ENCODE measurements around the gene KANSL3.
"Not testable (repeated sequence)": the region's sequence is repeated elsewhere in the genome, so short reads cannot be mapped to it uniquely, and the experiment has no call there.

KANSL3 gene

GRCh38 chr2:96654791-96655190 is 16.7 kb upstream of the KANSL3 start:
- H3K27me3 ChIP-seq (ENCODE audit: control insufficient read depth, insufficient read depth, low read length); H3K4me3 ChIP-seq (ENCODE audit: low read depth, low read length); H3K36me3 ChIP-seq (ENCODE audit: control insufficient read depth, insufficient read depth, low read length); H3K9me3 ChIP-seq (ENCODE audit: control insufficient read depth, insufficient read depth, low read length); H3K9ac ChIP-seq (ENCODE audit: low read depth, low read length); H3K27ac ChIP-seq (ENCODE audit: low read depth, low read length); H3K4me1 ChIP-seq (ENCODE audit: control insufficient read depth, insufficient read depth, low read length): not testable (repeated sequence)

DNA sequence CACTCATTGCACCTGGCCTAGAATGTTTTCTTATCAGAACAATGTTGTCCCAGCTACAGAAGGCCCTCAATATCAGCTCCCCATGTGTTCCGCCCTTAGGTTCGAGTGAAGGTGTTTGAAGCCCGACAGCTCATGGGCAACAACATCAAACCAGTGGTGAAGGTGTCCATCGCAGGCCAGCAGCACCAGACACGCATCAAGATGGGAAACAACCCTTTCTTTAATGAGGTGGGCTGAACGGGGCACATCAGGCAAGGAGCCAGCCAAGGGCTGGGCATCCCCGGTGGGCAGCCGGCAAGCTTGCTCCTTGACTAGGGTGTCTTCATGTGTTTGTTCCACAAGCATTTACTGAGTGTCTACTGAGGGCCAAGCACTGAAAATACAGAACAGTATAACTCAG is 13.7 kb upstream of the KANSL3 start:
- H3K27ac ChIP-seq (ENCODE audit: low read depth, low read length), result no peak overlapping the region
- no peak overlapping the region for H3K4me3 ChIP-seq (ENCODE audit: low read depth, low read length)
- H3K4me1 ChIP-seq (ENCODE audit: control insufficient read depth, insufficient read depth, low read length), result peaks cover 4% of the 10 kb centered on the region; the same call in 1 of the 2 replicates
- no peaks in the 10 kb centered on the region for H3K36me3 ChIP-seq (ENCODE audit: control insufficient read depth, insufficient read depth, low read length)
- H3K9ac ChIP-seq (ENCODE audit: low read depth, low read length), result no peak overlapping the region
- H3K9me3 ChIP-seq (ENCODE audit: control insufficient read depth, insufficient read depth, low read length), result no peaks in the 10 kb centered on the region
- H3K27me3 ChIP-seq (ENCODE audit: control insufficient read depth, insufficient read depth, low read length), result no peaks in the 10 kb centered on the region

GRCh38 chr2:96649342-96649741 is 11.2 kb upstream of the KANSL3 start:
- Histone ChIP-seq H3K4me3 (ENCODE audit: low read depth, low read length) (no peak overlapping the region), H3K36me3 (ENCODE audit: control insufficient read depth, insufficient read depth, low read length) (no peaks in the 10 kb centered on the region), H3K27me3 (ENCODE audit: control insufficient read depth, insufficient read depth, low read length) (no peaks in the 10 kb centered on the region), H3K27ac (ENCODE audit: low read depth, low read length) (no peak overlapping the region), H3K9me3 (ENCODE audit: control insufficient read depth, insufficient read depth, low read length) (no peaks in the 10 kb centered on the region), H3K9ac (ENCODE audit: low read depth, low read length) (no peak overlapping the region), H3K4me1 (ENCODE audit: control insufficient read depth, insufficient read depth, low read length) (no peaks in the 10 kb centered on the region)

DNA sequence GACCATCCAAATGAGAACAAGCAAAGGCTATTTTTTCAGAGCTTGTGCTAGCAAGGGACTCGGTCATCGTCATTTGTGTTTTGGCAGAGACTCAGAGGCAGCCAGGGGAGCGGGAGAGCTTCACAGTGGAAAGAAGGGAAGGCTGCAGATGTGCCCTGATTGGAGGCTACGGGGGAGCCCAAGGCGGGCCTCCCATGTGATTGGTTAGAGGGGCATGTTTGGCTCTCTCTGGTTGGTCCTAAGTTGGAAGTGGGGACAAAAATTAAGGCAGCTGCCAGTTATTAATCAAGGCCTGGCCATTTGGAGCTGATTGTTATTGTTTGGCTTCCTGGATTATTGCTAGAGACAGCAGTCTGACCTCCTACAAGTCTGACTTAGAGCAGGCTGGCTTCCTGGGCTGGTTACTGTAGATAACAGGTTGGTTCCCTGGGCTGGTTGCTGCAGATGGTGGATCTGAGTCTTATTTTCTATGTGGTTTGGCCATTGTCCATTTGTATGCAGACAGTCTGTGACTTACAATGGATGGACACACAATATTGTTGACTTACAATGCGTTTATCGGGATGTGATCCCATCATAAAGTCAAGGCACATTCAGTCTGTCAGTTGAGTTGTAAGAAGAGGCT is 10.3 kb upstream of the KANSL3 start:
- Histone ChIP-seq H3K27me3 (ENCODE audit: control insufficient read depth, insufficient read depth, low read length) (no peaks in the 10 kb centered on the region), H3K9me3 (ENCODE audit: control insufficient read depth, insufficient read depth, low read length) (no peaks in the 10 kb centered on the region), H3K27ac (ENCODE audit: low read depth, low read length) (no peak overlapping the region), H3K4me3 (ENCODE audit: low read depth, low read length) (no peak overlapping the region), H3K36me3 (ENCODE audit: control insufficient read depth, insufficient read depth, low read length) (no peaks in the 10 kb centered on the region), H3K4me1 (ENCODE audit: control insufficient read depth, insufficient read depth, low read length) (no peaks in the 10 kb centered on the region), H3K9ac (ENCODE audit: low read depth, low read length) (no peak overlapping the region)

DNA sequence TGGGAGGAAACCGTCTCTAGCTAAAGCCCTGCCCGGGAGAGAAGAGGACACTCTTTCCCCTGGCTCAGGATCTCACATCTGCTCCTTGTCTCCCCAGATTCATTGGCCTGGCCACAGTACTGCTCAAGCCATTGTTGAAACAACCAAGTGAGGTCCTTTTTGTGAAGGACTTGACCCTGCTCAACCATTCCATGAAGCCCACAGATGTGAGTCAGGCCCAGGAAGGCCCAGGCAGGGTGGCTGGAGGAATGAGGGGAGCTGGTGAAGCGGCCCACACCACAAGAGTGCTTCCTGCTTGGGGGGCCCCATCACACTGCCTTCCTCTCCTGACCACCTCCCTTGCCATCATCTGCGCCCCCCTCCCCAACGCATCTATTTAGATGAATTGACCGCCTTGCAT is 9.6 kb upstream of the KANSL3 start:
- H3K4me1 ChIP-seq (ENCODE audit: control insufficient read depth, insufficient read depth, low read length), result no peaks in the 10 kb centered on the region
- H3K9me3 ChIP-seq (ENCODE audit: control insufficient read depth, insufficient read depth, low read length), result no peaks in the 10 kb centered on the region
- H3K4me3 ChIP-seq (ENCODE audit: low read depth, low read length), result no peak overlapping the region
- no peak overlapping the region for H3K27ac ChIP-seq (ENCODE audit: low read depth, low read length)
- no peak overlapping the region for H3K9ac ChIP-seq (ENCODE audit: low read depth, low read length)
- no peaks in the 10 kb centered on the region for H3K36me3 ChIP-seq (ENCODE audit: control insufficient read depth, insufficient read depth, low read length)
- H3K27me3 ChIP-seq (ENCODE audit: control insufficient read depth, insufficient read depth, low read length), result no peaks in the 10 kb centered on the region

- Histone ChIP-seq H3K9ac (ENCODE audit: low read depth, low read length) (no peak within 1 kb of the TSS), H3K27ac (ENCODE audit: low read depth, low read length) (no peak within 1 kb of the TSS), H3K4me3 (ENCODE audit: low read depth, low read length) (peak within 1 kb of the TSS; percentile 53), H3K4me1 (ENCODE audit: control insufficient read depth, insufficient read depth, low read length) (no peaks in the 10 kb centered on the region), H3K36me3 (ENCODE audit: control insufficient read depth, insufficient read depth, low read length) (no peaks in the 10 kb centered on the region), H3K9me3 (ENCODE audit: control insufficient read depth, insufficient read depth, low read length) (no peaks in the 10 kb centered on the region), H3K27me3 (ENCODE audit: control insufficient read depth, insufficient read depth, low read length) (no peaks in the 10 kb centered on the region)
These were observed 4.7 kb upstream of the KANSL3 start, which contains the start of gene FER1L5 for GRCh38 chr2:96642564-96643360. FER1L5 (plus strand) TSS chr2:96642764; CDS start chr2:96642837, 73 bp downstream.

GRCh38 chr2:96637385-96638143 is 548 bp downstream of the KANSL3 start:
- H3K36me3 ChIP-seq (ENCODE audit: control insufficient read depth, insufficient read depth, low read length), result peaks cover 24% of the 10 kb centered on the region
- H3K27ac ChIP-seq (ENCODE audit: low read depth, low read length), result peak overlapping the region; percentile 65
- H3K9me3 ChIP-seq (ENCODE audit: control insufficient read depth, insufficient read depth, low read length), result no peaks in the 10 kb centered on the region
- peak overlapping the region; percentile 62 for H3K9ac ChIP-seq (ENCODE audit: low read depth, low read length)
- peaks cover 5% of the 10 kb centered on the region; the same call in 1 of the 2 replicates for H3K4me1 ChIP-seq (ENCODE audit: control insufficient read depth, insufficient read depth, low read length)
- peak overlapping the region; percentile 86 for H3K4me3 ChIP-seq (ENCODE audit: low read depth, low read length)
- H3K27me3 ChIP-seq (ENCODE audit: control insufficient read depth, insufficient read depth, low read length), result no peaks in the 10 kb centered on the region

DNA sequence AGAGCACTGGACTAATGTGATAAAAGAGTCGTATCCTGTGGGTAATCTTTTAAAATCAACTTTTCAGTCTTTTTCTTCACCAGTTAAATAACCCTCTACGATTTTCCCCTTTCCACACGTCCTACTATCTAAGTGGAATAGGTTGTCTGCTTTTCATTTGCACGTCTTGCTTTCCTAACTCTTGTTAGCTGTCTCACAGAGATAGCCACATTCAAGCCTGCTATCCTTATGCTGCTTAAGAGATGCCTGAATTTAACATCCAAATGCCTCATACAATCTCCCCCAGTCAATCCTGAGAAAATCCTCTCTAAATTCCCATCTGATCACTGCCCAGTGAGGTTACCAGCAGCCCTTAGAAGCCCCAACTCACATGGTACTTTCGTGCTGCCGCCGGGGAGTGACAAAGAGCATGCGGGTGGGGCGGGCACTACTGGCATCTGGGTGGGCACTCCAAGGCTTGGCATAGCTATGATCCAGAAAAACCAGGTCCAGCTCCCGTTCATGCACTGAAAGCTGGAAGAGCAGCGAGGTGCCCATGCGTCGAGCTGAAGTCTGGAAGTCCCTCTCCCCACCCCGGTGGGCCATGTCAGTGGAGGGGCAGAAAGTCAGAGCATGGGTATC is 1.5 kb downstream of the KANSL3 start:
- Histone ChIP-seq H3K9me3 (ENCODE audit: control insufficient read depth, insufficient read depth, low read length) (no peaks in the 10 kb centered on the region), H3K4me1 (ENCODE audit: control insufficient read depth, insufficient read depth, low read length) (peaks cover 5% of the 10 kb centered on the region; the same call in 1 of the 2 replicates), H3K27ac (ENCODE audit: low read depth, low read length) (no peak overlapping the region), H3K4me3 (ENCODE audit: low read depth, low read length) (peak overlapping the region; percentile 86), H3K9ac (ENCODE audit: low read depth, low read length) (no peak overlapping the region), H3K36me3 (ENCODE audit: control insufficient read depth, insufficient read depth, low read length) (peaks cover 33% of the 10 kb centered on the region), H3K27me3 (ENCODE audit: control insufficient read depth, insufficient read depth, low read length) (no peaks in the 10 kb centered on the region)

DNA sequence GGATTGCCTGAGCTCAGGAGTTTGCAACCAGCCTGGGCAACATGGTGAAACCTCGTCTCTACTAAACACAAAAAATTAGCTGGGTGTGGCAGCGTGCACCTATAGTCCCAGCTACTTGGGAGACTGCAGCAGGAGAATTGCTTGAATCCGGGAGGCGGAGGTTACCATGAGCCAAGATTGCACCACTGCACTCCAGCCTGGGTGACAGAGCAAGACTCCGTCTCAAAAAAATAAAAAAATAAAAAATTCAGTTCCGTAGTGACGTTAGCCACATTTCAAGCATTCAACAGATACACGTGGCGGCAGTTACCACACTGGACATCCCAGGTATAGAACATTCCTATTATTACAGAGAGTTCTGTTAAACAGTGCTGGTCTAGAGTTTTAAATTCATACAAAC is 4.5 kb downstream of the KANSL3 start:
- no peak overlapping the region for H3K4me3 ChIP-seq (ENCODE audit: low read depth, low read length)
- no peak overlapping the region for H3K9ac ChIP-seq (ENCODE audit: low read depth, low read length)
- H3K9me3 ChIP-seq (ENCODE audit: control insufficient read depth, insufficient read depth, low read length), result no peaks in the 10 kb centered on the region
- no peak overlapping the region for H3K27ac ChIP-seq (ENCODE audit: low read depth, low read length)
- peaks cover 59% of the 10 kb centered on the region for H3K36me3 ChIP-seq (ENCODE audit: control insufficient read depth, insufficient read depth, low read length)
- no peaks in the 10 kb centered on the region for H3K27me3 ChIP-seq (ENCODE audit: control insufficient read depth, insufficient read depth, low read length)
- peaks cover 5% of the 10 kb centered on the region; the same call in 1 of the 2 replicates for H3K4me1 ChIP-seq (ENCODE audit: control insufficient read depth, insufficient read depth, low read length)

DNA sequence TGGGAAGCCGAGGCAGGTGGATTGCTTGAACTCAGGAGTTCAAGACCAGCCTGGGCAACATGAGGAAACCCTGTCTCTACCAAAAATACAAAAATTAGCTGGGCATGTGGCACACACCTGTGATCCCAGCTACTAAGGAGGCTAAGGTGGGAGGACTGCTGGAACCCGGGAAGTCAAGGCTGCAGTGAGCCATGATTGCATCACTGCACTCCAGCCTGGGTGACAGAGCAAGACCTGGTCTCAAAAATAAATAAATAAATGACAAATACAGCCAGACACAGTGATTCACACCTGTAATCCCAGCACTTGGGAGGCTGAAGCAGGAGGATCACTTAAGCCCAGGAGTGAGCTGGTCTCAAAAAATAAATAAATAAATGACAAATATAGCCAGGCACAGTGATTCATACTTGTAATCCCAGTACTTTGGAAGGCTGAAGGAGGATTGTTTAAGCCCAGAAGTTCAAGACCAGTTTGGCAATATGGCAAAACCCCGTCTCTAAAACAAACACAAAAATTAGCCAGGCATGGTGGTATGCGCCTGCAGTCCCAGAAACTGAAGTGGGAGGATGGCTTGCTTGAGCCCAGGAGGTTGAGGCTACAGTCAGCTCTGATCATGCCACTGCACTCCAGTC is 6.2 kb downstream of the KANSL3 start:
- H3K36me3 ChIP-seq (ENCODE audit: control insufficient read depth, insufficient read depth, low read length), result peaks cover 74% of the 10 kb centered on the region
- H3K9me3 ChIP-seq (ENCODE audit: control insufficient read depth, insufficient read depth, low read length), result no peaks in the 10 kb centered on the region

More for the DNA sequence above, 6.2 kb downstream of the KANSL3 start:
- no peaks in the 10 kb centered on the region for H3K27me3 ChIP-seq (ENCODE audit: control insufficient read depth, insufficient read depth, low read length)
- no peak overlapping the region for H3K4me3 ChIP-seq (ENCODE audit: low read depth, low read length)
- H3K9ac ChIP-seq (ENCODE audit: low read depth, low read length), result no peak overlapping the region
- no peak overlapping the region for H3K27ac ChIP-seq (ENCODE audit: low read depth, low read length)
- H3K4me1 ChIP-seq (ENCODE audit: control insufficient read depth, insufficient read depth, low read length), result peaks cover under 1% of the 10 kb centered on the region; the same call in 1 of the 2 replicates

Measured in HUES48 (cell line).